Mesothelial cell of epicardium (in vitro differentiated cells): Measurements from ENCODE around the gene CYP2A7. TPM values are rescaled to one million over a fixed set of nuclear protein-coding genes. Genes with fewer than 3 reads are reported as not detected.
"Not testable (repeated sequence)": the region's sequence is repeated elsewhere in the genome, so short reads cannot be mapped to it uniquely, and the experiment has no call there.

Experiments used
- DNase-seq, 2 experiments: peaks; one replicate each; pipeline ENCODE4 v3.0.0; 2021; ENCODE audit warnings: low spot score in 2 of 2; ENCODE audit not compliant: unreplicated experiment in 2 of 2
- H3K27ac Mint-ChIP-seq: 2 replicates; pipeline ENCODE4 v1.8.0; 2021; ENCODE audit warnings: mixed read lengths
- H3K27me3 Mint-ChIP-seq: 2 replicates; pipeline ENCODE4 v1.8.0; 2021; ENCODE audit warnings: low read depth, mixed read lengths
- H3K36me3 Mint-ChIP-seq: 2 replicates; pipeline ENCODE4 v1.8.0; 2021; ENCODE audit warnings: mixed read lengths
- H3K4me1 Mint-ChIP-seq: 2 replicates; pipeline ENCODE4 v1.8.0; 2021; ENCODE audit warnings: mixed read lengths
- H3K4me3 Mint-ChIP-seq: 2 replicates; pipeline ENCODE4 v1.8.0; 2021; ENCODE audit warnings: mild to moderate bottlenecking, moderate library complexity, mixed read lengths
- H3K9me3 Mint-ChIP-seq: 2 replicates; pipeline ENCODE4 v1.8.0; 2021; ENCODE audit warnings: mixed read lengths
- total RNA-seq: library from RNA; stranded (reverse); gene quantifications from 3 replicates; pipeline ENCODE4 v1.2.1, GENCODE V29; 2021
- TF ChIP-seq, protein P1 (sequence below): fragments of 200-600 bp; sonication (generic); IDR thresholded peaks from one replicate; pipeline ENCODE4 v1.5.0; 2021; ENCODE audit warnings: antibody characterized with exemption; ENCODE audit not compliant: unreplicated experiment

The CYP2A7 gene
- total RNA-seq, 1 donor from 2014 or later: not detected

DNA sequence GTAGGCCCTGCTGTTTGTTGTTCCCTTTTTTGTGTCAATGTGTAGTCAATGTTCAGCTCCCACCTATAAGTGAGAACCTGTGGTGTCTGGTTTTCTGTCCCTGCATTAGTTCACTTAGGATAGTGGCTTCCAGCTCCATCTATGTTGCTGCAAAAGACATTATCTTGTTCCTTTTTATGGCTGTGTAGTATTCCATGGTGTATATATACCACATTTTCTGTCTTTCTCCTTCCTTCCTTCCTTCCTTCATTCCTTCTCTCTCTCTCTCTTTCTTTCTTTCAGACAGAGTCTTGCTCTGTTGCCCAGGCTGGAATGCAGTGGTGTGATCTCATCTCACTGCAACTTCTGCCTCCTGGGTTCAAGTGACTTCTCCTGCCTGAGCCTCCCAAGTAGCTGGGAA is 52.8 kb downstream of the CYP2A7 start:
- H3K9me3 Mint-ChIP-seq: no peaks in the 10 kb centered on the region
- DNase-seq: no peak
- H3K27ac Mint-ChIP-seq: no peak overlapping the region
- TF ChIP-seq, protein P1, sequence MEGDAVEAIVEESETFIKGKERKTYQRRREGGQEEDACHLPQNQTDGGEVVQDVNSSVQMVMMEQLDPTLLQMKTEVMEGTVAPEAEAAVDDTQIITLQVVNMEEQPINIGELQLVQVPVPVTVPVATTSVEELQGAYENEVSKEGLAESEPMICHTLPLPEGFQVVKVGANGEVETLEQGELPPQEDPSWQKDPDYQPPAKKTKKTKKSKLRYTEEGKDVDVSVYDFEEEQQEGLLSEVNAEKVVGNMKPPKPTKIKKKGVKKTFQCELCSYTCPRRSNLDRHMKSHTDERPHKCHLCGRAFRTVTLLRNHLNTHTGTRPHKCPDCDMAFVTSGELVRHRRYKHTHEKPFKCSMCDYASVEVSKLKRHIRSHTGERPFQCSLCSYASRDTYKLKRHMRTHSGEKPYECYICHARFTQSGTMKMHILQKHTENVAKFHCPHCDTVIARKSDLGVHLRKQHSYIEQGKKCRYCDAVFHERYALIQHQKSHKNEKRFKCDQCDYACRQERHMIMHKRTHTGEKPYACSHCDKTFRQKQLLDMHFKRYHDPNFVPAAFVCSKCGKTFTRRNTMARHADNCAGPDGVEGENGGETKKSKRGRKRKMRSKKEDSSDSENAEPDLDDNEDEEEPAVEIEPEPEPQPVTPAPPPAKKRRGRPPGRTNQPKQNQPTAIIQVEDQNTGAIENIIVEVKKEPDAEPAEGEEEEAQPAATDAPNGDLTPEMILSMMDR: no peak
- H3K36me3 Mint-ChIP-seq: no peaks in the 10 kb centered on the region
- no peaks in the 10 kb centered on the region for H3K27me3 Mint-ChIP-seq
- no peak overlapping the region for H3K4me3 Mint-ChIP-seq
- H3K4me1 Mint-ChIP-seq: peaks cover 12% of the 10 kb centered on the region

- Mint-ChIP-seq H3K27ac (no peak overlapping the region), H3K4me1 (peaks cover 22% of the 10 kb centered on the region), H3K4me3 (no peak overlapping the region), H3K9me3 (no peaks in the 10 kb centered on the region), H3K36me3 (no peaks in the 10 kb centered on the region), H3K27me3 (no peaks in the 10 kb centered on the region)
- TF ChIP-seq, protein P1: no peak
- no peak for DNase-seq
Observed at GRCh38 chr19:40827386-40828247, 54.4 kb downstream of the CYP2A7 start.

DNA sequence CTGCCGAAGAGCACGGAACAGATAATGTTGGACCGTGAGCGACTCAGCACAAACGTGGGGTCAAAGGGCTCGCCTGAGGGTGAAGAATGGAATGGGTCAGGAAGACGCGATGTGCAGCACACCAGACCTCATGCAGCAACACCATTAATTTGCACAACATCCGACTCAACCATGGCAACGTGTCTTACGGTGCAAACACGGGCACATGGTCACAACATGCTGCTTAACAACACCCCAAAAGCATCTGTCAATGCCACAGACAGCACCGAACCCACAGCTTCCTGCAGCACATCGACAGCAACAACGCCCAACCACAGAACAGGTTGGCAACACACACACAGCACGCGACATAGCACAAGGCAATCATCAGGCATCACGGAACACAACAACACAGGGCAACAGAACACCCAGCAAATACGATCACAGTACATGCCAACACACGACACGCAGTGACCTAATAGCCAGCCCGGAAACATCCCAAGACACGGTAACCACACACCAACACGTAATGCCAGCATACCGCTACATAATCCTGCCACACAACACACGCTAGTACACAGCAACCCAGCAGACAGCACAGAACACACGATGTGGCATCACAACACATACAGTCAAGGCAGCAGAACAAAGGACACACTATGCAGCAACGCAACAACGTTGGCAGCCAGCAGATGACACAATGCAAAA is 55.2 kb downstream of the CYP2A7 start:
- not testable (repeated sequence) for H3K36me3 Mint-ChIP-seq, H3K9me3 Mint-ChIP-seq, H3K27me3 Mint-ChIP-seq, DNase-seq, H3K27ac Mint-ChIP-seq, H3K4me3 Mint-ChIP-seq
- peaks cover 25% of the 10 kb centered on the region for H3K4me1 Mint-ChIP-seq

DNA sequence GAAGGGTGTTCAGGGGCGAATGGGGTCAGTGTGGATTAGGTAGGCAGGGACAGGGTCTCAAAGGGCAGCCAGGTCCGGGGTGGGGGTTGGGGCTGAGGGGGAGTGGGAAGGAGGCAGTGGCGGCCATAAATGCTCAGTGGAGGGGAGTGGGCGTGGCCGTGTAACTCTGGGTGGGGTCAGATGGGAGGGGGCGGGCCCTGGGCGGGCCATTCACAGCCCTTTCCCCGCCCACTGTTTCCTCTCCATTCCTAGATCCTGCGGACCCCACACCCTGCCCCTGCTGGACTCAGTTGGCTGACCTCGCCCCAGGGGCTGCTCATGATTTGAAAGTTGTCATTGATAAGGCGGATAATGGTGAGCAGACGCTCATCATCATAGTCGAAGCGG is 55.7 kb downstream of the CYP2A7 start:
- H3K4me1 Mint-ChIP-seq: peaks cover 21% of the 10 kb centered on the region
- H3K27me3 Mint-ChIP-seq, H3K27ac Mint-ChIP-seq, H3K4me3 Mint-ChIP-seq, DNase-seq, H3K9me3 Mint-ChIP-seq, H3K36me3 Mint-ChIP-seq: not testable (repeated sequence)

GRCh38 chr19:40825460-40826095 is 56.5 kb downstream of the CYP2A7 start:
- not testable (repeated sequence) for H3K27ac Mint-ChIP-seq, H3K27me3 Mint-ChIP-seq, H3K9me3 Mint-ChIP-seq, H3K4me3 Mint-ChIP-seq, H3K36me3 Mint-ChIP-seq, DNase-seq
- H3K4me1 Mint-ChIP-seq: peaks cover 21% of the 10 kb centered on the region

Other genes starting within 250 kb of the CYP2A7 start
- gene NUMBL, start 191.6 kb downstream of the CYP2A7 start, total RNA-seq: 35.0 to 42.5 TPM (median 39.2 TPM) in 3 replicates
- 45.9 to 58.3 TPM (median 54.8 TPM) in 3 replicates for gene COQ8B, start 165.3 kb downstream of the CYP2A7 start, total RNA-seq
- gene ITPKC, start 165.1 kb downstream of the CYP2A7 start, total RNA-seq: 26.2 to 28.3 TPM (median 27.0 TPM) in 3 replicates
- gene ACTMAP, start 131.8 kb downstream of the CYP2A7 start, total RNA-seq: 14.2 to 18.4 TPM (median 15.0 TPM) in 3 replicates
- gene SNRPA, start 131.0 kb downstream of the CYP2A7 start, total RNA-seq: 109 to 121 TPM (median 111 TPM) in 3 replicates
- 1.2 to 2.7 TPM (median 1.4 TPM) in 3 replicates for gene MIA, start 106.7 kb downstream of the CYP2A7 start, total RNA-seq
- 13.2 to 15.8 TPM (median 14.5 TPM) in 3 replicates for gene RAB4B, start 104.0 kb downstream of the CYP2A7 start, total RNA-seq
- gene EGLN2, start 83.0 kb downstream of the CYP2A7 start, total RNA-seq: 107 to 109 TPM (median 108 TPM) in 3 replicates
- gene CYP2A6, start 31.8 kb downstream of the CYP2A7 start, total RNA-seq: 0.27 to 0.40 TPM (median 0.34 TPM) in 3 replicates
- not detected in 3 replicates for gene CYP2B6, start 109.1 kb upstream of the CYP2A7 start, total RNA-seq
- not detected in 3 replicates for gene CYP2A13, start 206.2 kb upstream of the CYP2A7 start, total RNA-seq
- gene CYP2F1, start 232.2 kb upstream of the CYP2A7 start, total RNA-seq: not detected in 3 replicates